Measurements from ENCODE around the gene MAPKAPK2.
"Not testable (repeated sequence)": the region's sequence is repeated elsewhere in the genome, so short reads cannot be mapped to it uniquely, and the experiment has no call there.

The MAPKAPK2 gene

DNA sequence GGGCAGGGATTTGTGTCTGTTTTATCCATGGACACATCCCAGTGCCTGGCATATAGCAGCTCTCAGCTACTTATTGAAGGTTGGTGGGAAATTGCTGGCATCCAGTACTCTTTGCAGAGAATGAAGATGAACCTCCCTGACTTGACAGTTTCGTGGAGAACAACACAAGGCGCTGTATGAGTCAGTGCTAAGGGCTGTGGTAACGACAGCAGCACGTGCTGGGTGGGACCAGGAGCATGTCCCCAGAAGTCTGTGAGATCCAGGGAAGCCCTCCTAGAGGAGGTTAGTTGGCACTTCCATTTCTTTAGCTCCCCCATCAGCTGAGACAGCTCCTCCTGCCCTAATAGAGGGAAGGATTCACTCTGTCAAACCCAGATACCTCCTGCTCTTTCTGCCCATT is 60.0 kb downstream of the MAPKAPK2 start:
- no peak for DNase-seq (ENCODE audit: low read depth in 2 of 2)

DNA sequence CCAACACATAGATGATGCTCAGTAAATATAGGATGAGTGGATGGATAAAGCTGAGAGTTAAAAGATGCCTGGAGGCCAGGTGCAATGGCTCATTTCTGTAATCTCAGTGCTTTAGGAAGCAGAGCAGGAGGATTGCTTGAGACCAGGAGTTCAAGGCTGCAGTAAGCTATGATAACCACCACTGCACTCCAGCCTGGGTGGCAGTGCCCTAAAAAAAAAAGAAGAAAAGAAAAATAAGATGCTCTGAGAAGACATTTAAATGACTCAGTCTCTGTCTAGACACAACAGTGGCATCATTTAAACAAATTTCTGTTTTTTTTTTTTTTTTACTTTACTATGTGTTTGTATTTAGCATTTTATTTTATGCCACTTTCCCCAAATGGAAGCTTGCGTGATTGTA is 60.6 kb downstream of the MAPKAPK2 start:
- DNase-seq (ENCODE audit: low read depth in 2 of 2): no peak

DNA sequence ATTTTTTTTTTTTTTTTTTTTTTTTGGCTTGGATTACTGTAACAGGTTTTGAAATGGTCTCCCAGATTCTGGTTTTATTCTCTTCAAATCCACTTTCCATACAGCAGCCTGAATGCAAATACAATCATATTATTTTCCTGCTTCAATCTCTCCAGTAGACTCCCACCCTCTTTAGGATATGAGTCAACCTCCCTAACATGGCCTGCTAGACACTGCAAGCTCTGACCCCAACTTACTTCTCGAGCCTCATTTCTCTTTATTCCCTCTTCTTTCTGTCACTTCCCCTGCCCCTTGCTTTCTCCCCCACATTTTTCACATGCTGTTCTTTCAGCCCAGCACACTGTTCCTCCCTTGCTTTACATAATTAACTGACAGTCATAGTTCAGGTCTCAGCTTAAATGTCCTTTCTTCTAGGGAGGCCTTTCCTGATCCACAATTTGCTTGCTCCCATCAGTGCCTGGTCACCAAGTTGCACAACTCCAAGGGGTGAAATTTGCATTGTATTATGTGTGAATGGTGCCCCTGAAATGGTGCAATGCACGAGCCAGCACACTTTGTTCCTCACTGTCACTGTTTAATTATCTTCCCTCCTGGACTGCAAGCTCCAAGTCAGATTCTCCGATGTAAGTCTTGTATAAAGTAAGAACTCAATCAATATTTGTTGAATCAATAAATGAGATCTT is 63.8 kb downstream of the MAPKAPK2 start:
- DNase-seq (ENCODE audit: low read depth in 2 of 2): no peak

DNA sequence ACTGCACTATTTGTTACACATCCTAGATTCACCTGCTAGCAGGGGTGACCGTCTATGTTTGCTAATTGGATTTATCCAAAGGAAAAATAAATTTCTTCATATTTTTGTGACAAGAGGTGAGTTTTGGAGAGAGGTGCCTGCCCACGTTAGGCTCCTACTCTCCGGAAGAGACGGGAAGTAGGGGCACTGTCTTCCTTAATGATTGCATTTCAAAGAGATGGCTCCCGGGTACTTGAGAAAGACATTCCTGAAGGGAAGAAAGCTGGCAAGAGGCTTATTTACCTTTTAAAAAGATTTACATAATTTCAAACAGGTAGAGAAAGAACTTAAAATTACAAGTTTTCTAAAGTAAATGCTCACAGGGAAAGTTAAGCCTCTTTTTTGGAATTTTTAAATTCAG is 67.2 kb downstream of the MAPKAPK2 start:
- no peak for DNase-seq (ENCODE audit: low read depth in 2 of 2)

DNA sequence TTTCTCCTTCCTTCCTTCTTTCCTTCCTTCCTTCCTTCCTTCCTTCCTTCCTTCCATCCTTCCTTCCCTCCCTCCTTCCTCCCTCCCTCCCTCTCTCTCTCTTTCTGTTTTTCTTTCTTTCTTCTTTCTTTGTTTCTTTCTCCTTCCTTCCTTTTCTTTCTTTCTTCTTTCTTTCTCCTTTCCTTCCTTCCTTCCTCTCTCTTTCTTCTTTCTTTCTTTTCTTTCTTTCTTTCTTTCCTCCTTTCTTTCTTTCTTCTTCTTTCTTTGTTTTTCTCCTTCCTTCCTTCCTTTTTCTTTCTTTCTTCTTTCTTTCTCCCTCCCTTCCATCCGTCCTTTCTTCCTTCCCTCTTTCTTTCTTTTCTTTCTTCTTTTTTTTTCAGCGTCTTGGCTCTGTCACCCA is 67.8 kb downstream of the MAPKAPK2 start:
- no peak for DNase-seq (ENCODE audit: low read depth in 2 of 2)

DNA sequence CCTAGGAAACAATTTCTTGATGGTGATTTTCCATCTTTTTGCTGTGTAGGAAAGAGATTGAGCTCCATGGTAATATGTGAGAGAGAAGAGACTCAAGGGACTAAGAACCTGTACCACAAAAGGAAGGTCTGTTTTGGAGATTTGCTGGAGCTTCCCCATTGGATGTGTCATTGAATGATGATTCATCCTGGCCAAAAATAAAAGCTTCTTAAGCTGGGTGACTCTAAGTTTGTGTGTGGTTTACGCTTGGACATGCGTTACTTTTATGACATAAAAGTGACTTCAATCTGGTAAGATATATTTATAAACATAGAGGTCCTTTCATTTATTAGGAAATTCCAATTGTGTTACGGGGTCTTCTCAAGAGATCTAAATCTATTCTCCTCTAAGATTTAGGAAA is 68.4 kb downstream of the MAPKAPK2 start:
- no peak for DNase-seq (ENCODE audit: low read depth in 2 of 2)

DNA sequence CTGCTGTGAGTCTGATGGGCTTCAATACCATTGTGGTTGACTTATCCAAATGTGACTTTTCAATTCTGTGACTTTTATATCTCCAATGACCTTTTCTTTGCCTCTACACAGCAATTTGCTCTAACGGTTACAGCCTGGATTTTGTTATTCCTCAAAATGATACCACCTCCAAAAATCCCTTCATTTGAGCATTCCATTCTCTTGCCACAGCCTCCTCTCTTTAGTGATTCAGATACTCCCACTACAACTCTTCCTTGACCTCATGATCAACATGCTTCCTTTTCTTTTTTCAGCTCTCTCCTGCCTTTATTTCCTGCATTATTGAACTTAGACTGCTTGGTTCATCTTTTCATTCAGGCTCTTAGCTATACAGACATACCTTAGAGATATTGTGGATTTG is 69.3 kb downstream of the MAPKAPK2 start:
- DNase-seq (ENCODE audit: low read depth in 2 of 2): no peak

DNA sequence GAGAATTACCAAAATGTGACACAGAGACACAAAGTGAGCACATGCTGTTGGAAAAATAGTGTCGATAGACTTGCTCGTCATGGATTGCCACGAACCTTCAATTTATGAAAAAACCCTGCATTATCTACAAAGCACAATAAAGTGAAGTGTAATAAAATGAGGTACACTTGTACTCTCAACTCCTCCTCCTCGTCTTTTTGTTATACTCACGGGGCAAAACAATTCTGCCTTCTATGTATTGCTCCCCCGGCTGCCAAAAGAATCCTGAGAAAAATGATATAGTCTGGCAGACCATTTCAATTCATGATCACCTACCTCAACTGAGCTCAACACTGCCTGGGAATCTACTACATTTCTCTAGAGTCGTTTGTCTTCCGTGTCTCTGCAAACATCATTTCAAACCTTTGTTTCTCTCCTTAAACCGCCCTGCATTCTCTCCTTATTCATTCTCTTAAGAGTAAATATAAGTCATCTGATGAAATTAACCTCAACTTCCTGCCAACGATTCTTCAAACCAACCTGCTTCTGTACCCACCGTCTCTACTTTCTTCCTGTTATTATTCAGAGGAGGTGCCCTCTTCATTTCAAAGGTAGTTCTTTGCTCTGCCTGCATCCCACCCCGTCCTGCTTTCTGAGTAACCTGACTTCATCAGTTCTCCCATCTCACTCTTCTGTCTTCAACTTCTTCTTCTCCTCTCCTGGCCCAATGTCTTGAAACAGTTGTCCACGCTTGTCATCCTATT is 73.0 kb downstream of the MAPKAPK2 start:
- no peak for DNase-seq (ENCODE audit: low read depth in 2 of 2)

DNA sequence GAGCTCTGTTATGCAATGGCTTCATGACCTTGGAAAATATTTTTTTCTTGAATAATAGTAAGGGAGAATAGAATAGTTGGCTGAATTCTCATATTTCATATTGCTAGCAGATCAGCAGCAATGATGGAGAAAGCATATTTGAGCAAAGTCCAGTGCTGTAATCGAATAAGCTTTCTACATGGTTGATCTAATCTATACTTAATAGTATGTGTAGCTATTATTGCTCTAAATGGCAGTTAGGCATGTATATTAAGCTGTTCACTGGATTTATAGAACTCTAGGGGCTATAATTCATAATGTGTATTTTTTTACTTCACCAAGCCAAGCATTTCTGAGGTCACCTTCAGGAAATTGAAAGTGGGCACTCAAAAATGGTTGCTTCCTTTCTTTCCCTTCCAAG is 75.9 kb downstream of the MAPKAPK2 start:
- DNase-seq (ENCODE audit: low read depth in 2 of 2): no peak

DNA sequence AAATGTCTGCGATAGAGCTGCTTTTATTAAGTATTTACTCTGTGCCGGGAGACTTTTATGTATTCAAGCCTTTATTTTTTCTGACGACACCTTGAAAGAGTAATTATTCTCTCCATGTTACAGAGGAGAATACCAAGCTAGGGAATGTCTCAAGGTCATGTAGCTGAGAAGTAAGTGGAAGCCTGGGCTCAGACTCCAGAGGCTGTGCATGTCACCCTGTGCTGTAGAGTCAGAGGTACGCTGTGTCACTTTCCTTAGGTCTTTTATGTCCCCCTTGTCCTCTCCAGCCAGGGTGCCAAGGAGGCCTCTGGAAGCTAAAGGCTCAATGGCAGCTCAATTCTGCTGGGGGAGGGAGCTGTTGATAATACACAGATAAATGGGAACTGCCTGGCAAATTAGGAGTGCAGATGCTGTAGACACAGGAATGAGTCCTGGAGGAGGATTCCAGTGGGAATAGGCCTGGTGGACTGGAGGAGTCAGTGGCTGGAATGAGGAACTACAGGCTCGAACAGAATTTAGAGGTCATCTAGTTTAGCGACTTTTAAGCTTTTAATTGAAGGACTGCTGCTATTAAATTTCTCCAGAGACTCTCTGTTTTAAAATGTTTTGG is 76.6 kb downstream of the MAPKAPK2 start:
- no peak for DNase-seq (ENCODE audit: low read depth in 2 of 2)

DNA sequence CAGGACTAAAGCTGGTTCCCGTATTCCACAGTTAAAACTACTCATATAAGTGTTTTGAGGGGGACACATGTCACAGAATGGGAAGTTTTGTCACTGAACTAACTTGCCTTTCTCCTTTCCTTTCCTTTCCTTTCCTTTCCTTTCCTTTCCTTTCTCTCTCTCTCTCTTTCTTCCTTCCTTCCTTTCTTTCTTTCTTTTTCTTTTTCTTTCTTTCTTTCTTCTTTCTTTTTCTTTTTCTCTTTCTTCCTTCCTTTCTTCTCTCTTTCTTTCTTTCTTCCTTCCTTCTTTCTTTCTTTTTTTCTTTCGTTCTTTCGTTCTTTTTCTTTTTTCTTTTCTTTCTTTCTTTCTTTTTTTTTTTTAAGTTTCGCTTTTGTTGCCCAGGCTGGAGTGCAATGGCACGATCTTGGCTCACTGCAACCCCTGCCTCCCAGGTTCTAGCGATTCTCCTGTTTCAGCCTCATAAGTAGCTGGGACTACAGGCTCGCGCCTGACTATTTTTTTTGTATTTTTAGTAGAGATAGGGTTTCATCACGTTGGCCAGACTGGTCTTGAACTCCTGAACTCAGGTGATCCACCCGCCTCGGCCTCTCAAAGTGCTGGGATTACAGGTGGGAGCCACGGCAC is 78.1 kb downstream of the MAPKAPK2 start:
- not testable (repeated sequence) for DNase-seq (ENCODE audit: low read depth in 2 of 2)

DNA sequence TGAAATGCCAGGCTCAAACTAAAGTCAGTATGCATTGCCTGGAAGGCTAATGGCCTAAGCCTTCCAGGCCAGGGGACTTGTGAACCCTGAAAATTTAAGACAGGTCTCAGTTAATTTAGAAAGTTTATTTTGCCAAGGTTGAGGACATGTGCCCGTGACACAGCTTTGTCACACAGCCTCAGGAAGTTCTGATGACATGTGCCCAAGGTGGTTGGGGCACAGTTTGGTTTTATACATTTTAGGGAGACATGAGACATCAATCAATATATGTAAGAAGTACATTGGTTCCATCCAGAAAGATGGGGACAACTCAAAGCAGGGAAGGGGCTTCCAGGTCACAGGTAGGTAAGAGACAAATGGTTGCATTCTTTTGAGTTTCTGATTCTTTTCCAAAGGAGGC is 81.1 kb downstream of the MAPKAPK2 start:
- not testable (repeated sequence) for DNase-seq (ENCODE audit: low read depth in 2 of 2)

DNA sequence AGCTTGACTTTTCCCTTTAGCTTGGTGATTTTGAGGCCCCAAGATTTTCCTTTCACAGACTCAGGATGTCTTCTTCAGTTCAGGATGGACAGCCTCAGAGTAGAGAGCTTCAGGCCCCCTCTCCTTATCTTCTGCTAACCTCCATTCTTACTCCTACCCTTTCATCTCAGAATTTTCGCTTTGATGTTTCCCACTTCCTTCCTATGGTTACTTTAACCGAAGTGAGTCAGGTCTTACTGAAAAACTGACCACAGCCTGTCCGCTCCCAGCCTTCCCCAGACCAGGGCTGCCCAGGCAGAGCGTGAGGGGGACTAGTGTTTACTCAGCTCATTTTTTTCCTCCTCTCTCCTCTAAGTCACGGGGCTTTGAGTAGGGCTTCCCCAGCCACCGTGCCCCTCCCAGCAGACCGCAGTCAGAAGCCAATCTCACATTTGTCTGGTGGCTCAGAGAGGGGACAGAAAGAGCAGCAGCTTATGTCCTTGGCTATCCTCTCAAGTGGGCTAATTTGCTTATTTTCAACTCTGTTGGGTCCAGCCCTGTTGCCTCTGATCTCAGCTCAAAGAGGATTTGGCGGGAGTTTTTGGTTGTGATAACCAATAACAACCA is 81.6 kb downstream of the MAPKAPK2 start:
- DNase-seq (ENCODE audit: low read depth in 2 of 2): peak; percentile 33 to 53

DNA sequence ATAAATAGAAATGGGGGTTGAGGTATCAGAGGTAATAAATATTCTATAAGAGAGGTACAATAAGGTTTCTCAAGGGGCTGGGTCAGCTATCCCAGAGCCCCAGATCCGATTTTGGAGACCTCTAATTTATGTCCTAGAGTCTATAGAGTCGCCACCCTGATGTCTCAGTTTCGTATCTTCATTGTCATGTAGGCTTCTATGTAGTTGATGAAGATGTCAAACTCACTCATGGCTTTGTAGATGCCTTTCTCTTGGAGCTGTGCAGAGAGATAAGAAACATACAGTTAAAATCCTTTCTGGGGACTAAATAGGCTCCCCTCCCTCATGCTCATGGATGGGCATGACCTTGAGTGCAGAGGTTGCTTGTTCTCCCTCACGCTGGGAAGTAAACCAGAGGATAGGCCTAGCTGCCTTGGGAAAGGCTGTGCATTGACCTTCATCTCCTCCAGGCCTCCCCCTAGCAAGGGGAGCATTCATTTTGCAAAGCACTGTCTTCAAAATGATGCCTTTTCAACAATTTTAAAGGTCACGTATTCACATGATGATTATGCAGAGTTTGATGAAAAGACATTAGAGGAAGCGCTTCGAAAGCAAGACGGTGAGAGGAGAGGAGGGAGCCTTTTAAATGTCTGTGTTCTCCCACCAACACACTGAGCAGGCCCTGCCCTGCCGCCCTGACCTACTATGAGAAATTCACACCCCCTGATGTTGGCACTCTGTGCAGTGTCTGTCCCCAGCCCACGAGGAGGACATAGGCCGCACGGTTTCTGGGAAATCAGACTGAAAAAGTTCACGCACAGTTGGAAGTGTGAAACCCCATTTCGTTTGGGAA is 84.0 kb downstream of the MAPKAPK2 start:
- no peak for DNase-seq (ENCODE audit: low read depth in 2 of 2)

DNA sequence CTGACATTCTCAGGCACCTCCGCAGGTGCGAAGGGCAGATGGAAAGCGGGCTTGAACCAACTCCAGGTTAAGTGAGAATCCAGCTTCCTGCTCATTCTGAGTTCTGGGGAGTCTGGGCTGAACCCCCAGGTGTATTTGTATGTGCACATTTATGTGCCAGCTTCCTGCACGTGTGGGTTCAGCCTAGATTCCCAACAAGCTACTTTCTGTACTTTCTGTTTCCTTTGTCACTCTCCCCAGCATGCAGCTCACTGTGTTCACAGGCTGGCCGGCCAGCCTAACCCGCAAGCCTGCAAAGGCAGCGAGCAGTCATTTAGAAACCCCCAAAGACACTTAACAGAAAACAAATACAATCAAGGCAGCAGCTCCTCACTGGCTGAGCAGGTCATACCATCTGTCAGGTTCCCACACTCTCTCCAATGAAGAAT is 84.6 kb downstream of the MAPKAPK2 start:
- no peak for DNase-seq (ENCODE audit: low read depth in 2 of 2)

DNA sequence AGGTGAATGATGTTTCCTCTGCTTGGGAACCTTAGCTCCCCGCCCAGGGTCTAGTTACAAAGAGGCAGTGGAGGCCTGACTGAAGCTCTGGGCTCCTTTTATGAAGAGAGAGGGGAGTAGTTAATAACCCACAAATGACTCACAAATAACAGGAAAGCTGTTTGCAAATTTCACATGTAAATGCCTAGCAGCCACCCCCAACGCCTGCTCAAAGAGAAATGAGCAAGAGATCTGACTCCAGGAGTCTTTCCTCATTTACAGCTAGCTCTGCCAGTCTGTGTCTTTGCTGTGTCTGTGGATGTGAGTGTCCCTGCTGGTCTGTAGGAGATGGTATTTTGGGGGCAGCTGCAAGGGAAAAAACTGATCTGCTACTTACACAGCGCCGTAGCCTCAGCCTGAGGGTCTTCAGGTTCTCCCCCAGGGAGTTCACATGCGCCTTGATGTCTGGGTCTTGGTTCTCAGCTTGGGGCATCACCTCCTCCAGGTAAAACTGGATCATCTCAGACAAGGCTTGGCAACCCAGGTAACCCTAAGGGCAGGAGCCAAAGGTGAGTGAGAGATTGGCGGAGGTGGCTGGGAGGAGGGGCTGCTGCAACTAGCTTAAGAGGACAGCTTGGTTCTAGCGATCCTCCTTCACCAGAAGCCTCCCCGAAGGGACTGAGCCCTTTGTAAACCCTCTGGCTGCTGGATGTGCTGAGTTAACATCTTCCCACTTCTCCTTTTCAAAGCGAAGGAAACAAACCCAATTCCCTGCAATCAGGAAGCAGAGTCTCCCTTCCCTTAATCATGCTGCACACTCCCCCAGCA is 86.0 kb downstream of the MAPKAPK2 start, which contains the start of gene IL19:
Gene IL19, plus strand, starts transcription at position 243 of the 807 bp plus-strand sequence. CDS start 65,890 bp downstream, outside the sequence.
- DNase-seq (ENCODE audit: low read depth in 2 of 2): no peak

DNA sequence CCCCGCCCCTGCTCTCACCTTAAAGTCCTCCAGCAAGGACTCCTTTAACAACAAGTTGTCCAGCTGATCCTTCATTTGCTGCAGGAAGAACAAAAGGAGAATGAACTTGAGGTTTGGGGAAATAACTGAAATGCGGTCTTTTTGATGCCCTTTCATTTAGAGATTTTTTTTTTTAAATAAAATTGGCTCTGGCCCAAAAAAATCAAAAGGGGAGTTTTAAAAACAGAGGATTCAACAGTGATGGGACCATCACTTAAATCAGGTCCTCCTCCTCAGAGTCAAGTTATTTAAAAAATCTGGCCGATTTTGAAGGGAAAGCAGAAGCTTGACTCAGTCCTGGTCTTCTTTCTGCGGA is 86.6 kb downstream of the MAPKAPK2 start:
- DNase-seq (ENCODE audit: low read depth in 2 of 2): no peak

DNA sequence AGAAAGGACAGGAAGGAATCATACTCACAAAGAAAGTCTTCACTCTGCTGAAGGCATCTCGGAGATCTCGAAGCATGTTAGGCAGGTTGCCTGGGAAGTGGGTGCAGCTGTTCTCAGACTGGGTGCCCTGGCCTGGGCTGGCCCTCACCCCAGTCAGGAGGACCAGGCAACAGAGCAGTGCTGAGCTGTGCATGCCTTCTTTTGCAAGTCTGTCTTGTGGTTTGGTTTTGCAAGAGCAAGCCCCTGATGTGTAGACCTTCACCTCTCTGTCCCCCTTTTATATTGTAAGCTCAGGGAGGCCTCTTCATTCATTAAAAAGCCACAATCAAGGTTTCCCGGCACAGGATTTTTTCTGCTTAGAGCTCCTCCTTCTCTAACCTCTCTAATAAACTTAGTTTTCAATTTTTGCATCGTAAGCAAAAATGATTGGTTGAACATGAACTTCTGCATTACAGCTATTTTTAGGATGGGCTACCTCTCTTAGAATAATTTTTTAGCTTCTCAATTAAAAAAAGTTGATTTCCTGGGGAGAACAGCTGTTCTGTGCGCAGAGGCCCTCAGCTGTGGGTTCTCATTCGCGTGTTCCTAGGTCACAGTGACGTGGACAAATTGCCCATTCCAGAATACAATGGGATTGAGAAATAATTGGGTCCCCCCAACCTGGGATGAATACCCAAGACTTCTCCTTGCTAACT is 87.7 kb downstream of the MAPKAPK2 start, which contains the start of gene IL10:
Gene IL10, minus strand, starts transcription at position 252 of the 695 bp plus-strand sequence. Its CDS starts 59 bp downstream, at position 193.
- DNase-seq (ENCODE audit: low read depth in 2 of 2): no peak

DNA sequence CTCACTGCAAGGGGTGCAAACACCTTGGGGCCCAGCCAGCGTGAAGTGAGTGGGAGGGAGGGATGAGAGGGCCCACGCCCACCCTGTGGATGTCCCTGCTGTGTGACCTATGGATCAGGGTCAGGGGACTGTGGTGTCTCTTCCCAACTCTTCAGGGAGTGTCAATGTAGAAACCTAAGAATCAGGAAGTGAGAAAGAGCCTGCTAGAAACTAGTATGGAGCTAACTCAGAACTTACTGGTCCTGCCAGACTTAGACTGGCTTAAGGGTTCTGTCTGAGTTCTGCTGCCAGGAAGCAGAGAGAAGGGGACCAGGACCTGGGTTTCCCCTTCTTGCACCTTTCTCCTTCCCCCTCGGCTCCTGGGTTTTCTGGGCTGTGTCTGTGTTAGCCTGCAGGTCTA is 89.4 kb downstream of the MAPKAPK2 start:
- no peak for DNase-seq (ENCODE audit: low read depth in 2 of 2)

DNA sequence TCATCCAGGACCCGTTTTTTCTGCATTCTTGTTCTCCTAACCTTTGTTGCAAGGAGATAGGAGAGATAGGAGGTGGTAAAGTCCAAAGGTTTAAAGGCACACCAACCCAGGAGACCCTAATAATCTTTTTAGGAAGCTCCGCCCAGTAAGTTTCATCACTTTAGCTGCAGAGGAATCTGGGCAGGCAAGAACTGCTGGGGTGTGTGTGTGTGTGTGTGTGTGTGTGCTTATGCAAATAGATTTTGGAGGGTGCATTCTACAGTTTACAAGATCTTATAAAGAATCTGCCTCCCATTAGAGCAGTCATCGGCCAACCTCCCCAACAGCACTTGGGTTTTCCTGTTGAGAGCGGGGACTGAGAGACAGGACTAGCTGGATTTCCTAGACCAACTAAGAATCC is 91.5 kb downstream of the MAPKAPK2 start:
- DNase-seq (ENCODE audit: low read depth in 2 of 2): no peak

Measured in stimulated activated CD8-positive, alpha-beta memory T cell treated with anti-CD3 and anti-CD28 coated beads, Interleukin-7, amount 100 ng/mL, for 1 hour (primary cell).